K562 (cell line): ENCODE results near the gene BHLHE23. TPM values are rescaled to one million over a fixed set of nuclear protein-coding genes. Genes with fewer than 3 reads are reported as not detected.

Source experiments
- ATAC-seq: fragments of 200-7000 bp; cut with Tn5 transposase; 3 replicates; pipeline ENCODE4 v1.9.1; 2020; ENCODE audit warnings: moderate library complexity
- BruUV-seq: library from RNA; stranded (reverse); fragments of 400-500 nt; replicated peaks from 2 replicates; lab custom pipeline; 2021; lab: Mats Ljungman, UMichigan
- CTCF ChIA-PET: fragments of 300-600 bp; formaldehyde crosslinking; extraction: SDS; loops from one replicate; lab custom pipeline; 2021; ENCODE audit warnings: low intra/inter-chr PET ratio; lab: Yijun Ruan, JAX
- POLR2A ChIA-PET: fragments of 300-600, 350-650 bp; sonication (Branson Sonifier 250); formaldehyde crosslinking; extraction: SDS; loops from one replicate; lab custom pipeline; 2021; ENCODE audit warnings: antibody characterized with exemption, inconsistent platforms; lab: Yijun Ruan, JAX
- DNase-seq, 4 experiments: peaks; one replicate each; pipeline versions ENCODE4 v3.0.0 to v3.0.0-alpha.2; 2011 to 2018; ENCODE audit warnings: low spot score in 3 of 4, mixed read lengths in 3 of 4; ENCODE audit errors: extremely low read depth in 1 of 4
- FAIRE-seq: peaks from 2 replicates; lab custom pipeline; 2011; peaks lifted over from hg19 to GRCh38; lab: Jason Lieb, UNC
- H2AFZ ChIP-seq: 2 replicates; pipeline ENCODE4 v1.6.0; 2011; ENCODE audit warnings: low read depth, low read length, control low read depth, inconsistent platforms
- H3K27ac ChIP-seq: fragments of 200-600 bp; 3 replicates; pipeline ENCODE4 v1.8.0; 2011; ENCODE audit warnings: low read depth, mild to moderate bottlenecking, control low read depth, inconsistent platforms, low read length, moderate library complexity, mixed read lengths; ENCODE audit errors: extremely low read depth
- H3K27me3 ChIP-seq, 2 experiments: fragments of 300-600 bp in 1 of 2; 2 replicates in 1 of 2; 3 replicates in 1 of 2; pipeline versions ENCODE4 v1.6.0 to v1.8.0; 2011; ENCODE audit warnings: inconsistent platforms in 2 of 2, low read length in 2 of 2, mild to moderate bottlenecking in 1 of 2, mixed read lengths in 1 of 2, moderate library complexity in 1 of 2; ENCODE audit not compliant: control insufficient read depth in 2 of 2, insufficient read depth in 2 of 2
- H3K36me3 ChIP-seq: fragments of 300-600 bp; 3 replicates; pipeline ENCODE4 v1.8.0; 2011; ENCODE audit warnings: mild to moderate bottlenecking, low read length, inconsistent platforms; ENCODE audit not compliant: control insufficient read depth, insufficient read depth
- H3K4me1 ChIP-seq, 2 experiments: fragments of 200-600 bp in 1 of 2; replicated peaks in 1 of 2; 2 replicates in 1 of 2; 3 replicates in 1 of 2; pipeline versions ENCODE4 v1.5.1 to v1.8.0; 2011; ENCODE audit warnings: inconsistent platforms in 2 of 2, low read length in 2 of 2, mild to moderate bottlenecking in 1 of 2, mixed read lengths in 1 of 2, moderate library complexity in 1 of 2; ENCODE audit not compliant: control insufficient read depth in 2 of 2, insufficient read depth in 2 of 2
- H3K4me2 ChIP-seq: 2 replicates; pipeline ENCODE4 v1.6.1; 2011; ENCODE audit warnings: low read length, control low read depth, inconsistent platforms, mixed read lengths; ENCODE audit not compliant: insufficient read depth
- H3K4me3 ChIP-seq: fragments of 200-600 bp; sonication (generic), shearing (Covaris generic); 2 replicates; pipeline ENCODE4 v1.5.1; 2016; ENCODE audit warnings: control low read depth, inconsistent platforms
- H3K79me2 ChIP-seq: fragments of 200-600 bp; 3 replicates; pipeline ENCODE4 v1.8.0; 2011; ENCODE audit warnings: low read length, inconsistent platforms; ENCODE audit not compliant: control insufficient read depth, insufficient read depth
- H3K9ac ChIP-seq, 2 experiments: 2 replicates each; pipeline versions ENCODE4 v1.6.0 to v1.6.1; 2011; ENCODE audit warnings: low read depth in 2 of 2, low read length in 2 of 2, control low read depth in 1 of 2, inconsistent platforms in 1 of 2, mild to moderate bottlenecking in 1 of 2, mixed read lengths in 1 of 2; ENCODE audit not compliant: insufficient read depth in 1 of 2
- H3K9me1 ChIP-seq: one replicate; pipeline ENCODE4 v1.6.0; 2011; ENCODE audit warnings: inconsistent platforms, mild to moderate bottlenecking, low read length, moderate library complexity; ENCODE audit not compliant: control insufficient read depth, insufficient read depth
- H3K9me3 ChIP-seq: replicated peaks from 2 replicates; pipeline ENCODE4 v1.5.1; 2011; ENCODE audit warnings: low read depth, low read length, inconsistent platforms; ENCODE audit not compliant: control insufficient read depth, insufficient read depth
- H4K20me1 ChIP-seq: replicated peaks from 2 replicates; pipeline ENCODE4 v1.6.1; 2011; ENCODE audit warnings: low read length, inconsistent platforms, mixed read lengths; ENCODE audit not compliant: control insufficient read depth, insufficient read depth
- FOXA3 ChIP-seq, 2 experiments: fragments of 450-650 bp in 1 of 2; sonication (generic) in 1 of 2; formaldehyde crosslinking; IDR thresholded peaks in 1 of 2; conservative IDR thresholded peaks in 1 of 2; 2 replicates each; pipeline versions ENCODE4 v1.4.0 to v1.8.0; 2020 to 2022; ENCODE audit warnings: mild to moderate bottlenecking in 2 of 2, missing genetic modification reagents in 1 of 2
- JUNB ChIP-seq: fragments of 450-650 bp; formaldehyde crosslinking; conservative IDR thresholded peaks from 2 replicates; pipeline ENCODE4 v1.4.0; 2020; ENCODE audit warnings: mild to moderate bottlenecking
- LCOR ChIP-seq: sonication (generic); formaldehyde crosslinking; IDR thresholded peaks from 2 replicates; pipeline ENCODE4 v1.8.0; 2022; ENCODE audit warnings: mild to moderate bottlenecking, missing genetic modification reagents
- NFRKB ChIP-seq: fragments of 450-650 bp; IDR thresholded peaks from 2 replicates; pipeline ENCODE4 v1.6.1; 2016; ENCODE audit warnings: low read depth
- PYGO2 ChIP-seq: fragments of 450-650 bp; IDR thresholded peaks from 2 replicates; pipeline ENCODE4 v1.6.1; 2016; ENCODE audit warnings: mild to moderate bottlenecking, missing genetic modification characterization, moderate library complexity, missing compliant biosample characterization
- SAFB ChIP-seq: fragments of 200-400 bp; formaldehyde crosslinking; IDR thresholded peaks from 2 replicates; pipeline ENCODE4 v1.6.1; 2017; ENCODE audit warnings: low read depth, low read length, borderline replicate concordance
- SAP30 ChIP-seq: fragments of 200-600 bp; sonication (generic); IDR thresholded peaks from 2 replicates; pipeline ENCODE4 v1.6.1; 2012; ENCODE audit warnings: borderline replicate concordance, low read depth, mild to moderate bottlenecking, moderate library complexity, low read length, control low read depth, inconsistent platforms; ENCODE audit not compliant: insufficient read depth, poor library complexity, severe bottlenecking
- SRSF3 ChIP-seq: fragments of 200-400 bp; formaldehyde crosslinking; IDR thresholded peaks from 2 replicates; pipeline ENCODE4 v1.6.1; 2016; ENCODE audit warnings: mild to moderate bottlenecking, low read length, moderate library complexity; ENCODE audit not compliant: insufficient read depth
- ZBTB8A ChIP-seq: fragments of 450-650 bp; IDR thresholded peaks from 2 replicates; pipeline ENCODE4 v1.6.1; 2018; ENCODE audit warnings: mild to moderate bottlenecking, moderate library complexity; ENCODE audit not compliant: partially characterized antibody
- ZNF717 ChIP-seq: fragments of 250-450 bp; sonication (Bioruptor Pico); IDR thresholded peaks from 2 replicates; pipeline ENCODE4 v1.5.0; 2021
- WGBS: fragments of 100-300 bp; shearing (Covaris generic); methylation state at CpG from one replicate; pipeline ENCODE4 v1.1.6; 2016; ENCODE audit warnings: low coverage, mixed read lengths; ENCODE audit not compliant: insufficient coverage; ENCODE audit errors: missing lambda C conversion rate; 5-methylcytosine and 5-hydroxymethylcytosine counted together
- in situ Hi-C: fragments of 300-500 bp; cut with MboI; formaldehyde crosslinking; loops from 4 replicates; pipeline ENCODE4 v1.15.0; 2018; ENCODE audit warnings: inconsistent platforms, mixed read lengths
- intact Hi-C: fragments of 100-400 bp; cut with micrococcal nuclease; formaldehyde crosslinking; loops from 2 replicates; pipeline ENCODE4 v1.14.2; 2022
- polyA plus RNA-seq, 8 experiments: library from polyadenylated mRNA; depleted of rRNA in 4 of 8; stranded (reverse) in 5 of 8; unstranded in 3 of 8; fragments of >200 nt; fragmentation: Nextera tagmentation in 2 of 8; fragmentation: Illumina TruSeq in 1 of 8; extraction: Ambion mirVana in 2 of 8; extraction: Trizol in 1 of 8; gene quantifications; 2 replicates each; pipeline versions ENCODE4 v1.2.1 to v1.2.3, GENCODE V29; 2011 to 2014; ENCODE audit warnings: inconsistent platforms in 1 of 8, missing spikeins in 1 of 8
- total RNA-seq, 7 experiments: library from RNA; depleted of rRNA in 6 of 7; stranded (reverse); fragments of >200 nt in 6 of 7; fragmentation: Illumina TruSeq in 2 of 7; extraction: Trizol in 2 of 7; gene quantifications; 2 replicates each; pipeline versions ENCODE4 v1.2.1 to v1.2.3, GENCODE V29; 2011 to 2021; ENCODE audit warnings: low replicate concordance in 1 of 7

The BHLHE23 gene
- total and polyA plus RNA-seq, 9 of the 15 experiments (the other 6 are each of a cell fraction or from before 2014, with no cell fraction given) = not detected

DNA sequence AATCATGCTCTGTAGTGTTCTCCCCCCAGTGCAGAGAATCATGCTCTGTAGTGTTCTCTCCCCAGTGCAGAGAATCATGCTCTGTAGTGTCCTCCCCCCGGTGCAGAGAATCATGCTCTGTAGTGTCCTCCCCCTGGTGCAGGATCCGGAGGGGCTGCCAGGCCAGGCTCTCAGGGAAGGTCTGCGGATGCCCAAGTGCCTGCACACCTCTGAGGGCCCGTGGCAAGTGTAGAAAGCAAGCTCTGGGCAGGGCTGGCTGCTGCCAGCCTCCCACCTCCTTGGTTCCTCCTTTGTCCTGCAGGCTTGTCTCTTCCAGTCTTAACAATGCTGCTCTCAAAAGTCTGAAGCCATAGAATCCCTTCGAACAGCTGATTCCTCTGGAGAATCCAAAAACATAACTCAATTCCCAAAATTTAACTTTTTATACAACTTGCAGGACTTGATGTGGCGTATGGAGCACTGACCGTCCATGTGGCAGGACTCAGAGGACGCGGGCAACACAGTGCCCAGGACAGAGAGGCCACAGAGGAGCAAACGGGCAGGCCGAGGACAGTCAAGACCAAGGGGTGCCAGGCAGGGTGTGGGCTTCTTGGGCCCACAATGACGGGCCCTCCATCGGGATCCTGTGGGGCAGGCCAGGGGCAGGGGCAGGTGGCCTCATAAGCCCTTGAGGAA, 44.6 kb upstream of the BHLHE23 start:
- no TSS peak for BruUV-seq
- H3K36me3 ChIP-seq = no peaks in the 10 kb centered on the region
- in situ Hi-C loops (no loop called here), intact Hi-C loops (no loop called here)
- no peak overlapping the region for H3K9ac ChIP-seq
- no peak overlapping the region for H3K4me2 ChIP-seq
- no peak overlapping the region for H2AFZ ChIP-seq
- no peak overlapping the region for H3K4me3 ChIP-seq
- H3K9me1 ChIP-seq = peaks cover 4% of the 10 kb centered on the region
- CTCF ChIA-PET = interaction anchor here (0.6 kb wide), 1 partner anchor 17 kb away, joined by 3 read pairs; no protein-coding TSS in a partner anchor
- FAIRE-seq (no peak), ATAC-seq (no peak), DNase-seq (no peak)
- H3K9me3 ChIP-seq = no peaks in the 10 kb centered on the region
- 2% methylated on average over 13 of the region's 13 CpGs for WGBS
- H4K20me1 ChIP-seq = peaks cover 11% of the 10 kb centered on the region; the same call in 1 of the 2 replicates
- H3K27me3 ChIP-seq = peaks cover 13 to 73% of the 10 kb centered on the region in 2 experiments
- no peaks in the 10 kb centered on the region for H3K79me2 ChIP-seq
- POLR2A ChIA-PET = interaction anchor here (1.2 kb wide), 1 partner anchor 11 kb away, joined by 4 read pairs; no protein-coding TSS in a partner anchor
- no peak overlapping the region for H3K27ac ChIP-seq
- TF ChIP-seq SAFB (no peak), ZNF717 (no peak), PYGO2 (tag) (no peak), LCOR (CRISPR knock-in tag) (no peak), JUNB (CRISPR knock-in tag) (no peak)
- H3K4me1 ChIP-seq = peaks cover 0 to 21% of the 10 kb centered on the region in 2 experiments; a peak in 3 of 5 replicates

DNA sequence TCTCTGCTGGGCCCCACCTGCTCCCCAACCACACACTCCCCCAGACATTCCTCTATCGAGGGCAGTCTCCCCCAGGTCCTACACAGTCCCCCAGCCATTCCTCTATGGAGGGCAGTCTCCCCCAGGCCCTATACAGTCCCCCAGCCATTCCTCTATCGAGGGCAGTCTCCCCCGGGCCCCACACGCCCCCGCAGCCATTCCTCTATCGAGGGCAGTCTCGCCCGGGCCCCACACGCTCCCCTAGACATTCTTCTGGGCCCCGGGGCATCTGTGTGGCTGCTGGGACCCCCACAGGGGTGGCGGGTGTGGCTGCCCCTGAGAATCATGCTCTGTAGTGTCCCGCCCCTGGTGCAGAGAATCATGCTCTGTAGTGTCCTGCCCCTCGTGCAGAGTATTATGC, 43.6 kb upstream of the BHLHE23 start:
- Histone ChIP-seq H3K4me3 (no peak overlapping the region), H4K20me1 (peaks cover 5% of the 10 kb centered on the region), H3K9me3 (no peaks in the 10 kb centered on the region), H3K9ac (no peak overlapping the region), H3K27me3 (peaks cover 18 to 82% of the 10 kb centered on the region in 2 experiments), H3K27ac (no peak overlapping the region), H3K4me2 (no peak overlapping the region), H2AFZ (no peak overlapping the region), H3K36me3 (no peaks in the 10 kb centered on the region), H3K79me2 (no peaks in the 10 kb centered on the region), H3K4me1 (peaks cover 0 to 12% of the 10 kb centered on the region in 2 experiments; a peak in 3 of 5 replicates), H3K9me1 (peaks cover 4% of the 10 kb centered on the region)
- TF ChIP-seq SRSF3 (no peak), NFRKB (no peak), FOXA3 (CRISPR knock-in tag; conservative IDR thresholded peaks at IDR 0.05 in 1 of 2, IDR thresholded peaks at IDR 0.05 in 1 of 2) (no peak), ZBTB8A (no peak), SAP30 (no peak)
- no TSS peak for BruUV-seq
- in situ Hi-C loops = no loop called here
- ATAC-seq (no peak), DNase-seq (no peak), FAIRE-seq (no peak)
- intact Hi-C loops = no loop called here
- ChIA-PET POLR2A (no interaction called here), CTCF (interaction anchor here (0.6 kb wide), 1 partner anchor 16 kb away, joined by 3 read pairs; no protein-coding TSS in a partner anchor)
- 0% methylated on average over 5 of the region's 13 CpGs for WGBS
